Measurements from ENCODE around the gene ABHD8.

- TF ChIP-seq CTCF (IDR thresholded peaks at IDR 0.05) (no peak), POLR2A (IDR thresholded peaks at IDR 0.05) (no peak)
These were observed 39.2 kb downstream of the ABHD8 start for GRCh38 chr19:17263712-17264640.

Measured in adrenal gland (tissue), 5 donors.